SW480 (cell line): ENCODE data around the gene CNOT9.

Experiments used
- DNase-seq: peaks from one replicate; pipeline ENCODE4 v3.0.0-alpha.2; 2016; ENCODE audit warnings: low spot score

CNOT9 gene

DNA sequence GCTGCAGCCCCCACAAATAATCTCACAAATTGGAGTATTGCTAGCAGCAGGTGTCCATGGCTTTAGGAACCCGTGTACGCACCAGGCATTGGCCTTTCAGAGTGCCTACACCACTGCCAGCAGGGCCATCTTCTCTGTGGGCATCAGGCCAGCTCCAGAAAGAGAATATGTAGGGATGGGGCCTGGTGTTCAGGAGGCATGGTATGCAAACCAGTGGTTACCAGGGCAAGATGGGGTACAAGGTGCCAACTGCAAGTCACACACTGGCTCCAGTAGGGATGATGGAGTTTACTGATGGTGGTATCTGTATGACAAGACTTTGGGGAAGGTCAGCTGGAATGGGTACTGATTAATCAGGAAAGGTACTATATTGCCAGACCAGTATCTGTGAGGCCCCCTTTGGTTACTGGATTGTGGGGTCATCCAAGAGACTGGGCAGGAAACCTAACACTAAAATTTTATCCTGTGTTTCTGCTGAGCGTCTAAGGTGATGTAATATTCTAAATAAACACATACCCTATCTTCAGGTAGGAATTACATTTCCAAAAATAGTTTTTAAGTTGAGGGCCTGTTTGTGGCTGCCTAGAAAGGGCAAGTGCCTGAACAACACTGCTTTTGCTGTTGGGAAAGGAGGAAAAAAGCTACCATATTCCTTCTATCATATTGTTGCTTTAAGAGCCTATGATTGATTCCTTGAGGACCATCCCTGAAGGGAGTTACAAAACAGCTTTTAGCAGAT lies 9.0 kb downstream of the CNOT9 start:
- no peak for DNase-seq

DNA sequence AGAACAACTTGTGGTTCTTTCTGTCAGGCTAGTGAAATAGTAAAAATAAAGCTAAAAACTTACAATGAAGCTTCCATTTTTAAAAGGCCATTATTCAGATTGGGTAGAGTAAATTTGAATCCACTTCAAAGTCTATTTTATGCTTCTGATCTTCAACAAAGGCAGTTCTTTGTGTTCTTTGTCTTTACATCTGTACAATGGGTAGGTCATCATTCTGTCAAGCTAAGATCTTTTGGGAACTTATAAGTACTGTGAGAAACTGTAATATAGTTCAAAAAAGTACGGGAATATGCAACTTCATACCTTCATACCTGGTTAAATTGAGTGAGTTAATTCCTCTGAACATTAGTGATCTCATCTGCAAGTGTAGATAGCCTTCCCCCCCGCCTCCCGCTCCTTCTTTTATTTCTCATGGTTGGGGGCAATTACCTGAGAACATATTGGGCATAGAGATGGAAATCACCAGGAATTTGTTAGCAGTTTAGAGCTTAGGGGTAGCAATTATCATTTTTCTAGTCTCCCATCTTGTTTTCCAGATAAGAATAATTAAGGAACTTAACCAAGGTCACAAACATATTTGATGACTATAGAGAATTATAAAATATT lies 9.7 kb downstream of the CNOT9 start:
- no peak for DNase-seq

DNA sequence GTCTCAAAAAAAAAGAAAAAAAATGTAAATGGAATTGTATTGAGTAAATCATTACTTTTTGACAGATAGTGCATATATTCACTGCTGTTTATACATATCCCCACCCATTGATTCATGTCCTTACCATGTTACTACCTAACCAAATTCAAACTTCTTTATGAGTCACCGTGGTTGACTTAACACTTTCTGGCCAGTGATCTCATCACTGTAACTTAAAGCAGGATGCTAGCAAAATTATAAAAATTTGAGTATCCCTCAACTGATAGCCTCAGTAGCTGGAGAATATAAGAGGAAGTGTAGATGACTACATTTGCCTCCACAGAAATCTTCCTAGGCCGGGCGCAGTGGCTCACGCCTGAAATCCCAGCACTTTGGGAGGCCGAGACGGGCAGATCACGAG lies 13.4 kb downstream of the CNOT9 start:
- peak; percentile 27 for DNase-seq

DNA sequence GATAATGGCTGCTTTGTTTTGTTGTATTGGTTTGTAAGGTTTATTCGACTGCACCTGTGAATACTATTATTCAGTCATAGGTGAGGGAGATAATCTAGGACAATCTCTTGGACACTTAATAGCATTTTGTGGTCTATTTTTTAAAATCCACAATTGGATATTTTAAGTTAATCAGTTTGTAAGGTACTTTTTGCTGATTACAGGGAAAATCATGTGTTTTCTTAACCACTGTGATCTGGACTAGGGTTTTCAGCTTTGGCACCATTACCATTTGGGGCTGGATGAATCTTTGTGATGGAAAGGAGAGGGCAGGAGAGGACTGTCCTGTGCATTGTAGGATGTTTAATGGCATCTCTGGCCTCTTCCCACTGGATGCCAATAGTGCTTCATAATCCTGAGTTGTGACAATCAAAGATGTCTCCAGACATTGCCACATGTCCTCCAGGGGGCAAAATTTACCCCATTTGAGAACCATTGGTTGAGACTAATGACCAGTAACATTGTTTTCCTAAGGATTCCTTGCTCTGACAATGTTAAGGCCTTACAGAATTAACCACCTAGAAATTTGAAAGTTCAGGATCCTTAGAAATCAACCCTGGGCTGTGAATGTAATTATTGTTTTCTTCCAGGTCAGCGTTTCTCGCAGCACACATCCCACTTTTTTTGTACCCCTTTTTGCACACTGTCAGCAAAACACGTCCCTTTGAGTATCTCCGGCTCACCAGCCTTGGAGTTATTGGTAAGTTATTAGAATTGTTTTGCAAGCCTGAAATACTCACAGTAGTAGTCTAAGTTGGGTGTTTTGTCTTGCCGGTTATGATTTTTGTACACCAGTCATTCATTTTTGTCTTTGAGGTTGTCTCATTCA lies 15.6 kb downstream of the CNOT9 start:
- DNase-seq, result no peak

DNA sequence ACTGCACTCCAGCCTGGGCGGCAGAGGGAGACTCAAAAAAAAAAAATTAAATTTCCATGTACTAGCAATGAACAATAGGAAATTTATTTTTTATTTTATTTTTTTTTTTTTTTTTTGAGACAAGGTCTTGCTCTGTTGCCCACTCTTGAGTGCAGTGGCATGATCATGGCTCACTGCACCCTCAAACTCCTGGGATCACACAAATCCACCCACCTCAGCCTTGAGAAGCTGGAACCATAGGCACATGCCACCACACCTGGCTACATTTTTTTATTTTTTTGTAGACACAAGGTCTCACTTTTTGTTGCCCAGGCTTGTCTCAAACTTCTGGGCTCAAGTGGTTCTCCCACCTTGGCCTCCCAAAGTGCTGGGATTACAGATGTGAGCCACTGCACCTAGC lies 16.9 kb downstream of the CNOT9 start:
- no peak for DNase-seq

DNA sequence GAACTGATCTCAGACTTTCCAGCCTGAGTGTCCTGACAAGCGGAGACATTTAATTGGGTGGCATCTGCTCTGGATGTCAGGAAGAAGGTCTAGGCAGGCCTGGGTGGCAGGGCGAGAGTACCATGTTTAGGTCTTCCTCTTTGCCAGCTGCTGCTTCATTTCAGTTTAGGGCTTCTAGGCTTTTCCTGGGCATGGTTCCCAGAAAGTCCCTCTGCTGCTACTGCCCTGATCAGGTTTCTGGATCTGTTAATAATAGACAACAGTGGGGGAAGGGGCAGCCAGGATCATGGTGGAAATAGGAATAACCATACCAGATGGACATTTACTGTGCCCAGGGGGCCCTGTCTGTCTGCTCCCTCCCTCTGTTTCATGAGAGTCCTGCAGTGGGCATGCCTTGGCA lies 36.8 kb downstream of the CNOT9 start:
- DNase-seq, result no peak

DNA sequence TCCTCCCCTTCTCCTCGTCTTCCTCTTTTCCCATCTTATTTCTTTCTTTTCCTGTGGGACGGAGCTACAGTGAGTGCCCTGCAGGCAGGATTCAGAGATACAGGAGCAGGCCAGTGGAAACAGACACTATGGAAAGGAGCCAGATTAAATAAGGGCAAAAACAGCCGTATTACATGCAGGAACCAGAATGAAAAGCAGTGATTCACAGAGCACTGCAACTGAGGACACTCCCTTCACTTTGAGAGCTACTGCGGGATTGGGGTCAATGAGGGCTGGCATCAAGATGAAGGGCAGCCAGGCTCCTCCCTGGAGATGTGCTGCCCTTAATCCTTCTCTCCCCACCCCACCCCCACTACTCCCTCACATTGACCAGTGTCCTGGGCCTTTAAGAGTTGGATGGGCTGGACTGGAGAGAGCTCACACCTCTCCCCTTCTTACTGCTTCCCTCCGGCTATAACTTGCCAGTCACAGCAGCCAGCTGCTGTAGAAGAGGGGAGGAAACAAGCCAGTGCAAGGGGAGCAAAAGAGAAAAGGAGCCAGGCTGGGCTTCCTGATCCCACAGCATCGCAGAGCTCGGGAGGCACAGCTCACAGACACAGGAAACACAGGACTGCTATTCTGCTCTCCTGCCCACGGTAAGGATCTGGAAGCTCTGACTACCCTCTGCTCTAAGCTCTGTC lies 38.9 kb downstream of the CNOT9 start, which contains the start of gene PLCD4:
Gene PLCD4 (plus strand): TSS at position 464 of the 680 bp plus-strand sequence. CDS start 7,841 bp downstream, outside the sequence.
- DNase-seq, result no peak

DNA sequence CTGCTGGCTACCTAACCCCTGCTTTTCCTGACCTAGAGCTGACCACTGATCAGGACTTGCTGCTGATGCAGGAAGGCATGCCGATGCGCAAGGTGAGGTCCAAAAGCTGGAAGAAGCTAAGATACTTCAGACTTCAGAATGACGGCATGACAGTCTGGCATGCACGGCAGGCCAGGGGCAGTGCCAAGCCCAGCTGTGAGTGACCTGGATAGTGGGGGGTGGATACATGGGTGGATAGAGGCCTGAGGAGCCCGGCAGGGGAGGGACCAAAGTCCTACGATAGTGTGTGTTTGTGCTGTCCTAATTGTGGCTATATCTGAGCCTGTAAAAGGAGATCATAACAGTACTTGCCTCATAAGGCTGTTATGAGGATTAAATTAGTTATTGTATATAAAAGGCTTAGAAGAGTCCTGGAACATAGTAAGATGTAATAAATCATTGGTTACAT lies 47.3 kb downstream of the CNOT9 start:
- DNase-seq, result no peak

DNA sequence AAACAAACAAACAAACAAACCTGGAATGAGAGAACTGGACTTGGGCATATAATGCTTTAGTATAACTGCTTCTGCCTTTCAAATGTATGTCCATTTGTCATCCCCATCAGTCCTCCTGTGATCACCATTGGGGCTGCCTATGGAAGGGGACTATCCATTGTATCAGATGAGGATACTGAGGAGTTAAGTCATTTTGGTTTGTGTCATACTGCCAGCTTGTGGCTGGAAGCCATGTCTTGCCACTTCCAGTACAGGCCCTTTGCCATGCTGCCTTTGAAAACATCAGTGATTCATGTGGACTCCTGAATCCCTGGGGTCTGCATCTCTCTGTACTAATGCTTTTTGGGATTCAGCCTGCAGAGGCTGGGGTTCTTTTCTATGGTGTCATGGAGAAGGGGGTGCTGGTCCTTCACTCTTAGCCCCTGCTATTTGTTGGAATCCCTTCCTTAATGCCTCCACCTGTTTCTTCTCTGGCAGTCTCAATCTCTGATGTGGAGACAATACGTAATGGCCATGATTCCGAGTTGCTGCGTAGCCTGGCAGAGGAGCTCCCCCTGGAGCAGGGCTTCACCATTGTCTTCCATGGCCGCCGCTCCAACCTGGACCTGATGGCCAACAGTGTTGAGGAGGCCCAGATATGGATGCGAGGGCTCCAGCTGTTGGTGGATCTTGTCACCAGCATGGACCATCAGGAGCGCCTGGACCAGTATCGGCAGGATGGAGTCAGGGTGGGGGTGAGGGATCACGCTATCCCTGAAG lies 49.6 kb downstream of the CNOT9 start:
- DNase-seq, result peak; percentile 48

DNA sequence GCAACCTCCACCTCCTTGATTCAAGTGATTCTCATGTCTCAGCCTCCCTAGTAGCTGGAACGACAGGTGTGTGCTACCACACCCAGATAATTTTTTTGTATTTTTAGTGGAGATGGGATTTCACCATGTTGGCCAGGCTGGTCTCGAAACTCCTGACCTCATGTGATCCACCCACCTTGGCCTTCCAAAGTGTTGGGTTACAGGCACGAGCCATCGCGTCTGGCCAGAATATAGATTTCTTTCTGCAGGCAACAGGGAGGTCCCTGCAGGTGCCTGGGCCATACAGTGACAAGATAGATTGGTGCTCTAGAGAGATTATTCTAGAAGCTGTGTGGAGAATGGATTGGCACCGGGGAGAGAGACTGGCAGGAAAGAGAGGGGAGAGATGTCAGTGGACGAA lies 52.4 kb downstream of the CNOT9 start:
- no peak for DNase-seq

DNA sequence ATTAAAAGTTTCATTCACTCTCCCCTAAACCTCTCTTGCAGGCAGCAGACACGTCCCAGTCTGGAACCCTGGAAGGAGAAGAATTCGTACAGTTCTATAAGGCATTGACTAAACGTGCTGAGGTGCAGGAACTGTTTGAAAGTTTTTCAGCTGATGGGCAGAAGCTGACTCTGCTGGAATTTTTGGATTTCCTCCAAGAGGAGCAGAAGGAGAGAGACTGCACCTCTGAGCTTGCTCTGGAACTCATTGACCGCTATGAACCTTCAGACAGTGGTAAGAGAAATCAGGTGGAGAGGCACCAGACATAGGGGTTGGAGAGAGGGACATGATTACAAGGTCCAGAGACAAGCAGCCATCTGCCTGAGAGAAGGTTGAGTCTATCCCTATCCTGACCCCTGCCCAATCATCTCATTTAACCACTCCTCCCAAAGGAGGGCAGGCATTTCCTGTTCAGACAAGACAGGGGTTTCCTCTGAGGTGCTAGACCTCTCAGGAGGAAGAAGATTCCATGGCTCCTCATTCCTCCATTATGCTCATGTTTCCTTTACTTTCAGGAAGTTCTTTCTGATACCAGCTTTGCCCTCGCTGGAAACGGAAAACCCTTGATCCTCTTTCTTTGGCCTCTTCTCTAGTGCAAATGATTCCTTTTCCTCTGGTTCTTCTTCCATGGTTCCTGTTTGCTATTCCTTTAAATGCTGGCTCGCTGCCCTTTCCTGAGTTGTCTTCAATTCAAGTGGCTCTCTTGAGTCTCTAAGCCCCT lies 54.1 kb downstream of the CNOT9 start:
- DNase-seq, result no peak

DNA sequence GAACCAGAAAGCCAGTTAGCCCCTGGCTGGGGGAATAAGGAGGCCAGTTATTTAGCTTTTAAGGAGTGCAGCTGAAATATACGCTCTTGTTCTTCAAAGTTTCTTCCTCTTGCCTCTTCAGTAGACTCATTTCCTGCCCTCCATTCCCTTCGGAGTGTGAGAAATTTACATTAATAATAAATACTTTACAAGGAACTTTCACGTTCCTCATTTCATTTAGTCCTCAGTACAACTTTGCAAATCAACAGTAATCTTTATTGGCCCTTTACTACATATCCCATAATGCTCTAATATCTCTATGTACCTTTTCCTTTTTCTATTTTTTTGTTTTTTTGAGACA lies 54.7 kb downstream of the CNOT9 start:
- DNase-seq, result no peak

DNA sequence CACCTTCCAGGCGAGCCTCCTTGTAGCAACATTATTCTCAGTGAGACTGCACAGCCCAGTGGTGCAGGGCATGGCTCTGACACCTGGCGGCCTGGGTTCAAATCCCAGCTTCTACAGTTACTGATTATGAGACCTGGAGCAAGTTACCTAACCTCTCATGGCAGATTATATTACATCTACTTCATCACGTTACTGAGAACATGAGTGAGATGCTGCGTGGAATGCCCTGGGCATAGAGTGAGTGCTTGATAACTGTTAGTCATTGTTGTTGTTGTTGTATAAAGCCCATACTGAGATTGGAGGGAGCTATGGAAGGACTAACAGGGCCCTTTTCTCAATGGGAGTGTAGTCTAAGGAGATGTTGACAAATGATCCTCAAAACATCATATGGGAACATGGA lies 57.7 kb downstream of the CNOT9 start:
- no peak for DNase-seq

DNA sequence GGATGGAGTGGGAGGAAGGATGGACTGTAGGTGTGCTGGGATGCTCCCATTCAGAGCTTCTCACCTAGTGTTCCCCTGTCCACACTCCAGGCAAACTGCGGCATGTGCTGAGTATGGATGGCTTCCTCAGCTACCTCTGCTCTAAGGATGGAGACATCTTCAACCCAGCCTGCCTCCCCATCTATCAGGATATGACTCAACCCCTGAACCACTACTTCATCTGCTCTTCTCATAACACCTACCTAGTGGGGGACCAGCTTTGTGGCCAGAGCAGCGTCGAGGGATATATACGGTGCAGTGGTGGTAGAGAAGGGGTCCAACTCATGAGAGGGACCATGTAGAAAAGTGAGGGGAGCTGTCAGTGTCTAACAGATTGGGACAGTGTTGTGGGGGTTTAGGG lies 59.3 kb downstream of the CNOT9 start:
- no peak for DNase-seq

DNA sequence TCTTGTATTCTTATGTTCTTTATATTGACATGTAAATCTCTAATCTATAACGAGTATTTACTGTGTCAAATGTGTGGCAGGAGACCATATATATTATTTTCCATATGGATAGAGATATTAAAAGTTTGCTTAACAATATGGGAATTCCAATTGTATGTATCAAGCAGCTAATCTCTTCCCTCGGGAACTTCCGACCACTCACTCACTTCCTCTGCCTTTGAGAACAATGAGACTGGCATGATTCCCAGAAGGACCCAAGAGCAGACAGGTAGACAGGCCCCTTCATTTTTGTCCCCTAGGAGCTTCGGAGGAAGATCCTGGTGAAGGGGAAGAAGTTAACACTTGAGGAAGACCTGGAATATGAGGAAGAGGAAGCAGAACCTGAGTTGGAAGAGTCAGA lies 63.2 kb downstream of the CNOT9 start:
- DNase-seq, result peak; percentile 27

DNA sequence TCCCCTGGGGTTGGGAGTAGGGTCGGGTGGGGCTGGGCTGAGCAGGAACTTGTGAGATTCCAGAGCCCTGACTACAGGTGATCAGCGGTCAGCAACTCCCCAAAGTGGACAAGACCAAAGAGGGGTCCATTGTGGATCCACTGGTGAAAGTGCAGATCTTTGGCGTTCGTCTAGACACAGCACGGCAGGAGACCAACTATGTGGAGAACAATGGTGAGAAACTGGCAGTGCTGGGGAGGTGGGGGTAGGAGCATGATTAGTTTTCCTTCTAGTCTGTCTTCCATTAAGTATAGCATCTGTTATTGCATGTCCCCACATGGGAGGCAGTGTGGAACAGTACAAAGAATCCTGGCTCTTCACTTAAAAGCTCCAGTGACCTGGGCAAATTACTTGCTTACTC lies 67.1 kb downstream of the CNOT9 start:
- DNase-seq, result no peak

DNA sequence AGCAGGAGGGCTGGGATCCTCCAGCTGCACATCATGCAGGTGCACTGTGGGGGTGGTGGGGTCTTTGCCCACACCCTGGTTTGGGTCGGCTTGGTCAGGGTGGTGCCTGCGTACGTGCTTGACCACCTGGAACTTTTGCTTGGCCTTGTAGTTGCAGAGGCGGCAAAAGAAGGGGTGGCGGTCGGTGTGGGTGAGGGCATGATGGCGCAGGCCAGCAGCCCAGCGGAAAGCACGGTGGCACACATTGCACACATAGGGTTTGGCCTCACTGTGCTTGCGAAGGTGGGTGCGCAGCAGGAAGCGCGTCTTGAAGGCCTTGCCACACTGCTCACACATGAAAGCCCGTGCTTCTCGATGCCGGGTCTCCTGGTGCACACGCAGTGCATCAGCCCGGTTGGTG lies 69.7 kb downstream of the CNOT9 start:
- no peak for DNase-seq

DNA sequence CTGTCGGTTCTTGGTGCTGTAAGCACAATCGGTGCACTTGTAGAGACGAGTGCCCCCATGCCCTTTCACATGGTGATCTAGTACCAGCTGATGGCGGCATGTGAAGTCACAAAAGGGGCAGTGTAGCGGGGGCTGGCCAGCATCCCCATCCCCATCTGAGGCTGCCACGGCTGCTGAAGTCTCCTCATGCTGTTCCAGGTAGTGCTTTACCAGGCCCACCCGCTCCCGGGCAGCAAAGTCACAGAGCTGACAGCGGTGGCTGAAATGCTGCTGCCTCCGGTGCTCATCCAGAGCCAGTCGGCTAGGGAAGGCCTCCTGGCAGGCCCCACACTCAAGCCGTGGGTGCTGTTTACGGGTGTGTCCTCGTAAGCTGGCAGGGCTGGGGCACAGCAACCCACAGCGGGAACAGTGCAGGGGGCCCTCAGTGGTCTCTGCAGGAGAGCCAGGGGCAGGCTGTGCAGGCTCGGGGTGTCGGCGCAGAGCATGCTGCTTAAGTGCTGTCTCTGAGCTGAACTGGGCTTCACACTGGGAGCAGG lies 73.5 kb downstream of the CNOT9 start:
- DNase-seq, result no peak

DNA sequence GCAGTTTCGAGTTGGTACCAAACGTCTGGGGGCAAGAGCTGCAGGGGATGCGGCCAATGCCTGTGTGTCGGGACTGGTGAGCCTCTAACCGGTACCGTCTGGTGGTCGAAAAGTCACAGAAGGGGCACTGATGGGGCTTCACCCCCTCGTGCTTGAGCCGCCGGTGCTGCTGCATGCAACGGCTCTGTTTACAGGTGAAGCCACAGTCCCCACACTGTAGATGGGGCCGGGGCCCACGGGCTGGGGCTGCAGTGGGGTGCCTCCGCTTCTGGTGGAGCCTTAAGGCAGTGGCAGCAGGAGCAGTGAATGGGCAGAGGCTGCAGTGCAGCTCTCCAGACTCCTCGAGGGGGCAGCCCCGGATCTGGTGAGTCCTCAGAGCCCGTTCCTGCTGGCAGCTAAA lies 74.1 kb downstream of the CNOT9 start:
- no peak for DNase-seq

DNA sequence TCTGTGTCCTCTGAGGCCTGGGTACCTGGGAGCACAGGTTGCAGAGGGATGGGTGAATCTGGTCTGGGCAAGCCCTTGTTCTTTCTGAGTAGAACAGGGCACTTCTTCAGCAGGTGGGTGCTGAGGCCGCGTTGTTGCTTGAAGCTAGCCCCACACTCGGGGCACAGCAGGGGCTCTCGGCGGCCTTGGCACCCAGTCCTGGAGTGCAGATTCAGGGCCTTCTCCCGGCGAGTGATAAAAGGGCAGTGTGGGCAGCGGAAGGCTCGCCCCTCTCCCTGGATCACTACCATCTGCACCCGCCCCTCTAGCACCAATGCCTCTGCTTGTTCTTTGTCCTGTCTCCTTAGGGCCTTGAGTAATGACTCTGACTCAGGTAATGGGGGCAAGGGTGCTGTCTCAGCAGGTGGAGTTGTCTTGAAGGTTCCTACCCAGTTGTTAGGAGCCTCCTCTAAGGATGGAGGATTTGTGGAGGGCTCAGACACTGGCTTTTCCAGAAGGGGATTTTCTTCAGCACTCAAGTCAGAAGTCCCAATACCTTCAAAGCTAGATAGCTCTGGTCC lies 75.2 kb downstream of the CNOT9 start:
- no peak for DNase-seq
